K562 (cell line): ENCODE data around the gene ATP13A4. TPM values are rescaled to one million over a fixed set of nuclear protein-coding genes. Genes with fewer than 3 reads are reported as not detected.

Experiments used
- ATAC-seq: fragments of 200-7000 bp; cut with Tn5 transposase; 3 replicates; pipeline ENCODE4 v1.9.1; 2020; ENCODE audit warnings: moderate library complexity
- BruUV-seq: library from RNA; stranded (reverse); fragments of 400-500 nt; replicated peaks from 2 replicates; lab custom pipeline; 2021; lab: Mats Ljungman, UMichigan
- CTCF ChIA-PET: fragments of 300-600 bp; formaldehyde crosslinking; extraction: SDS; loops from one replicate; lab custom pipeline; 2021; ENCODE audit warnings: low intra/inter-chr PET ratio; lab: Yijun Ruan, JAX
- POLR2A ChIA-PET: fragments of 300-600, 350-650 bp; sonication (Branson Sonifier 250); formaldehyde crosslinking; extraction: SDS; loops from one replicate; lab custom pipeline; 2021; ENCODE audit warnings: antibody characterized with exemption, inconsistent platforms; lab: Yijun Ruan, JAX
- DNase-seq, 4 experiments: peaks; one replicate each; pipeline versions ENCODE4 v3.0.0 to v3.0.0-alpha.2; 2011 to 2018; ENCODE audit warnings: low spot score in 3 of 4, mixed read lengths in 3 of 4; ENCODE audit errors: extremely low read depth in 1 of 4
- FAIRE-seq: peaks from 2 replicates; lab custom pipeline; 2011; peaks lifted over from hg19 to GRCh38; lab: Jason Lieb, UNC
- H2AFZ ChIP-seq: 2 replicates; pipeline ENCODE4 v1.6.0; 2011; ENCODE audit warnings: low read depth, low read length, control low read depth, inconsistent platforms
- H3K27ac ChIP-seq: fragments of 200-600 bp; 3 replicates; pipeline ENCODE4 v1.8.0; 2011; ENCODE audit warnings: low read depth, mild to moderate bottlenecking, control low read depth, inconsistent platforms, low read length, moderate library complexity, mixed read lengths; ENCODE audit errors: extremely low read depth
- H3K27me3 ChIP-seq, 2 experiments: fragments of 300-600 bp in 1 of 2; 2 replicates in 1 of 2; 3 replicates in 1 of 2; pipeline versions ENCODE4 v1.6.0 to v1.8.0; 2011; ENCODE audit warnings: inconsistent platforms in 2 of 2, low read length in 2 of 2, mild to moderate bottlenecking in 1 of 2, mixed read lengths in 1 of 2, moderate library complexity in 1 of 2; ENCODE audit not compliant: control insufficient read depth in 2 of 2, insufficient read depth in 2 of 2
- H3K36me3 ChIP-seq: fragments of 300-600 bp; 3 replicates; pipeline ENCODE4 v1.8.0; 2011; ENCODE audit warnings: mild to moderate bottlenecking, low read length, inconsistent platforms; ENCODE audit not compliant: control insufficient read depth, insufficient read depth
- H3K4me1 ChIP-seq, 2 experiments: fragments of 200-600 bp in 1 of 2; replicated peaks in 1 of 2; 2 replicates in 1 of 2; 3 replicates in 1 of 2; pipeline versions ENCODE4 v1.5.1 to v1.8.0; 2011; ENCODE audit warnings: inconsistent platforms in 2 of 2, low read length in 2 of 2, mild to moderate bottlenecking in 1 of 2, mixed read lengths in 1 of 2, moderate library complexity in 1 of 2; ENCODE audit not compliant: control insufficient read depth in 2 of 2, insufficient read depth in 2 of 2
- H3K4me2 ChIP-seq: 2 replicates; pipeline ENCODE4 v1.6.1; 2011; ENCODE audit warnings: low read length, control low read depth, inconsistent platforms, mixed read lengths; ENCODE audit not compliant: insufficient read depth
- H3K4me3 ChIP-seq: fragments of 200-600 bp; sonication (generic), shearing (Covaris generic); 2 replicates; pipeline ENCODE4 v1.5.1; 2016; ENCODE audit warnings: control low read depth, inconsistent platforms
- H3K79me2 ChIP-seq: fragments of 200-600 bp; 3 replicates; pipeline ENCODE4 v1.8.0; 2011; ENCODE audit warnings: low read length, inconsistent platforms; ENCODE audit not compliant: control insufficient read depth, insufficient read depth
- H3K9ac ChIP-seq, 2 experiments: 2 replicates each; pipeline versions ENCODE4 v1.6.0 to v1.6.1; 2011; ENCODE audit warnings: low read depth in 2 of 2, low read length in 2 of 2, control low read depth in 1 of 2, inconsistent platforms in 1 of 2, mild to moderate bottlenecking in 1 of 2, mixed read lengths in 1 of 2; ENCODE audit not compliant: insufficient read depth in 1 of 2
- H3K9me1 ChIP-seq: one replicate; pipeline ENCODE4 v1.6.0; 2011; ENCODE audit warnings: inconsistent platforms, mild to moderate bottlenecking, low read length, moderate library complexity; ENCODE audit not compliant: control insufficient read depth, insufficient read depth
- H3K9me3 ChIP-seq: replicated peaks from 2 replicates; pipeline ENCODE4 v1.5.1; 2011; ENCODE audit warnings: low read depth, low read length, inconsistent platforms; ENCODE audit not compliant: control insufficient read depth, insufficient read depth
- H4K20me1 ChIP-seq: replicated peaks from 2 replicates; pipeline ENCODE4 v1.6.1; 2011; ENCODE audit warnings: low read length, inconsistent platforms, mixed read lengths; ENCODE audit not compliant: control insufficient read depth, insufficient read depth
- JUND ChIP-seq, 2 experiments: IDR thresholded peaks; 2 replicates in 1 of 2; 3 replicates in 1 of 2; pipeline ENCODE4 v1.6.1; 2011; ENCODE audit warnings: borderline replicate concordance in 2 of 2, low read depth in 2 of 2, low read length in 2 of 2, improper control_type of control experiment in 1 of 2, missing biosample characterization in 1 of 2, missing genetic modification characterization in 1 of 2, missing genetic modification reagents in 1 of 2
- ZBTB17 ChIP-seq: fragments of 450-650 bp; formaldehyde crosslinking; IDR thresholded peaks from 2 replicates; pipeline ENCODE4 v1.4.0; 2020; ENCODE audit warnings: mild to moderate bottlenecking
- ZFX ChIP-seq: sonication (generic); formaldehyde crosslinking; IDR thresholded peaks from 2 replicates; pipeline ENCODE4 v1.8.0; 2022; ENCODE audit warnings: mild to moderate bottlenecking, missing genetic modification reagents, moderate library complexity
- ZNF146 ChIP-seq: IDR thresholded peaks from one replicate; pipeline ENCODE4 v1.6.1; 2018; ENCODE audit warnings: missing compliant biosample characterization; ENCODE audit not compliant: unreplicated experiment
- WGBS: fragments of 100-300 bp; shearing (Covaris generic); methylation state at CpG from one replicate; pipeline ENCODE4 v1.1.6; 2016; ENCODE audit warnings: low coverage, mixed read lengths; ENCODE audit not compliant: insufficient coverage; ENCODE audit errors: missing lambda C conversion rate; 5-methylcytosine and 5-hydroxymethylcytosine counted together
- in situ Hi-C: fragments of 300-500 bp; cut with MboI; formaldehyde crosslinking; loops from 4 replicates; pipeline ENCODE4 v1.15.0; 2018; ENCODE audit warnings: inconsistent platforms, mixed read lengths
- intact Hi-C: fragments of 100-400 bp; cut with micrococcal nuclease; formaldehyde crosslinking; loops from 2 replicates; pipeline ENCODE4 v1.14.2; 2022
- polyA plus RNA-seq, 8 experiments: library from polyadenylated mRNA; depleted of rRNA in 4 of 8; stranded (reverse) in 5 of 8; unstranded in 3 of 8; fragments of >200 nt; fragmentation: Nextera tagmentation in 2 of 8; fragmentation: Illumina TruSeq in 1 of 8; extraction: Ambion mirVana in 2 of 8; extraction: Trizol in 1 of 8; gene quantifications; 2 replicates each; pipeline versions ENCODE4 v1.2.1 to v1.2.3, GENCODE V29; 2011 to 2014; ENCODE audit warnings: inconsistent platforms in 1 of 8, missing spikeins in 1 of 8
- total RNA-seq, 7 experiments: library from RNA; depleted of rRNA in 6 of 7; stranded (reverse); fragments of >200 nt in 6 of 7; fragmentation: Illumina TruSeq in 2 of 7; extraction: Trizol in 2 of 7; gene quantifications; 2 replicates each; pipeline versions ENCODE4 v1.2.1 to v1.2.3, GENCODE V29; 2011 to 2021; ENCODE audit warnings: low replicate concordance in 1 of 7
- TF ChIP-seq, protein P1 (sequence below): fragments of 450-650 bp; IDR thresholded peaks from 2 replicates; pipeline ENCODE4 v1.6.1; 2018; ENCODE audit not compliant: partially characterized antibody
- TF ChIP-seq, protein P2 (sequence below), 2 experiments: fragments of 450-650 bp in 1 of 2; sonication (generic) in 1 of 2; formaldehyde crosslinking in 1 of 2; IDR thresholded peaks; 2 replicates each; pipeline versions ENCODE4 v1.7.1 to v1.9.0; 2016 to 2022; ENCODE audit warnings: inconsistent platforms in 1 of 2, mild to moderate bottlenecking in 1 of 2, missing genetic modification reagents in 1 of 2

Gene ATP13A4
- total and polyA plus RNA-seq, 9 of the 15 experiments (the other 6 are each of a cell fraction or from before 2014, with no cell fraction given), result 0.03 to 0.14 (median 0.07) TPM; not detected in 6

DNA sequence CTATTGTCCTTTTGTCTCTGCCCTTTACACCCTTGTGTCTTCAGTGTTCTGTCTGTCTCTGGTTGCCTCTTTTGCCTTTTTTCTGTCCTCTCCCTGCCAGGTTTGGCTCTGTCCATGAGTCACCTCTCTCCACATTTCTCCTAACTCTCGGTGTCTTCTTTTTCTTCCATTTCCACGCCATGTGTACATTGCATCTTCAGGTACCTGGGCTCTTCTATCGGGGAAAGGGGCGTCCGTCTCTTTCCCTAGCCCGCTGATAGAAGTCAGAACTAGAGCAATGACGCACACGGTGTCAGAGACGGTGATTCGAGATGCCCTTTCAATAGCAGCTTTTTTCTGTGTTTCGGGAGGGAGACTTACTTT, 39.0 kb upstream of the ATP13A4 start:
- H2AFZ ChIP-seq, result peak overlapping the region; percentile 98
- in situ Hi-C loops (no loop called here), intact Hi-C loops (loop anchor here (1.0 to 10.0 kb wide), 4 partner anchors 67 to 731 kb away; no protein-coding TSS in a partner anchor)
- ATAC-seq (peak; percentile 52), DNase-seq (peak; percentile 31 to 58 (median 38)), FAIRE-seq (peak; percentile 46)
- POLR2A ChIA-PET, result interaction anchor here (1.1 kb wide), 1 partner anchor 29 kb away, joined by 3 read pairs; no protein-coding TSS in a partner anchor
- peak overlapping the region; percentile 80 for H3K4me3 ChIP-seq
- no peaks in the 10 kb centered on the region for H3K27me3 ChIP-seq
- H3K4me1 ChIP-seq, result peaks cover 5 to 28% of the 10 kb centered on the region in 2 experiments
- peak overlapping the region; percentile 84 for H3K27ac ChIP-seq
- 2% methylated on average over 11 of the region's 11 CpGs for WGBS
- H3K79me2 ChIP-seq, result peaks cover 57% of the 10 kb centered on the region
- H3K9me3 ChIP-seq, result no peaks in the 10 kb centered on the region
- peaks cover 3% of the 10 kb centered on the region for H3K9me1 ChIP-seq
- H3K36me3 ChIP-seq, result peaks cover 24% of the 10 kb centered on the region; the same call in 2 of the 3 replicates
- H3K9ac ChIP-seq, result peak overlapping the region; percentile 86 to 95
- peak overlapping the region; percentile 86 for H3K4me2 ChIP-seq
- CTCF ChIA-PET, result no interaction called here
- BruUV-seq, result no TSS peak
- H4K20me1 ChIP-seq, result peaks cover 5% of the 10 kb centered on the region
- TF ChIP-seq ZFX (CRISPR knock-in tag) (no peak), JUND (IDR thresholded peaks at IDR 0.05; ENCODE audit: borderline replicate concordance, low read depth, low read length) (no peak), JUND (tag; IDR thresholded peaks at IDR 0.05; ENCODE audit: borderline replicate concordance, low read depth, low read length) (no peak), ZNF146 (CRISPR knock-in tag) (no peak), ZBTB17 (no peak)
- TF ChIP-seq, protein P1, sequence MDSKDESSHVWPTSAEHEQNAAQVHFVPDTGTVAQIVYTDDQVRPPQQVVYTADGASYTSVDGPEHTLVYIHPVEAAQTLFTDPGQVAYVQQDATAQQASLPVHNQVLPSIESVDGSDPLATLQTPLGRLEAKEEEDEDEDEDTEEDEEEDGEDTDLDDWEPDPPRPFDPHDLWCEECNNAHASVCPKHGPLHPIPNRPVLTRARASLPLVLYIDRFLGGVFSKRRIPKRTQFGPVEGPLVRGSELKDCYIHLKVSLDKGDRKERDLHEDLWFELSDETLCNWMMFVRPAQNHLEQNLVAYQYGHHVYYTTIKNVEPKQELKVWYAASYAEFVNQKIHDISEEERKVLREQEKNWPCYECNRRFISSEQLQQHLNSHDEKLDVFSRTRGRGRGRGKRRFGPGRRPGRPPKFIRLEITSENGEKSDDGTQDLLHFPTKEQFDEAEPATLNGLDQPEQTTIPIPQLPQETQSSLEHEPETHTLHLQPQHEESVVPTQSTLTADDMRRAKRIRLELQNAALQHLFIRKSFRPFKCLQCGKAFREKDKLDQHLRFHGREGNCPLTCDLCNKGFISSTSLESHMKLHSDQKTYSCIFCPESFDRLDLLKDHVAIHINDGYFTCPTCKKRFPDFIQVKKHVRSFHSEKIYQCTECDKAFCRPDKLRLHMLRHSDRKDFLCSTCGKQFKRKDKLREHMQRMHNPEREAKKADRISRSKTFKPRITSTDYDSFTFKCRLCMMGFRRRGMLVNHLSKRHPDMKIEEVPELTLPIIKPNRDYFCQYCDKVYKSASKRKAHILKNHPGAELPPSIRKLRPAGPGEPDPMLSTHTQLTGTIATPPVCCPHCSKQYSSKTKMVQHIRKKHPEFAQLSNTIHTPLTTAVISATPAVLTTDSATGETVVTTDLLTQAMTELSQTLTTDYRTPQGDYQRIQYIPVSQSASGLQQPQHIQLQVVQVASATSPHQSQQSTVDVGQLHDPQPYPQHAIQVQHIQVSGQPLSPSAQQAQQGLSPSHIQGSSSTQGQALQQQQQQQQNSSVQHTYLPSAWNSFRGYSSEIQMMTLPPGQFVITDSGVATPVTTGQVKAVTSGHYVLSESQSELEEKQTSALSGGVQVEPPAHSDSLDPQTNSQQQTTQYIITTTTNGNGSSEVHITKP, result peak; percentile 58
- TF ChIP-seq, protein P2, sequence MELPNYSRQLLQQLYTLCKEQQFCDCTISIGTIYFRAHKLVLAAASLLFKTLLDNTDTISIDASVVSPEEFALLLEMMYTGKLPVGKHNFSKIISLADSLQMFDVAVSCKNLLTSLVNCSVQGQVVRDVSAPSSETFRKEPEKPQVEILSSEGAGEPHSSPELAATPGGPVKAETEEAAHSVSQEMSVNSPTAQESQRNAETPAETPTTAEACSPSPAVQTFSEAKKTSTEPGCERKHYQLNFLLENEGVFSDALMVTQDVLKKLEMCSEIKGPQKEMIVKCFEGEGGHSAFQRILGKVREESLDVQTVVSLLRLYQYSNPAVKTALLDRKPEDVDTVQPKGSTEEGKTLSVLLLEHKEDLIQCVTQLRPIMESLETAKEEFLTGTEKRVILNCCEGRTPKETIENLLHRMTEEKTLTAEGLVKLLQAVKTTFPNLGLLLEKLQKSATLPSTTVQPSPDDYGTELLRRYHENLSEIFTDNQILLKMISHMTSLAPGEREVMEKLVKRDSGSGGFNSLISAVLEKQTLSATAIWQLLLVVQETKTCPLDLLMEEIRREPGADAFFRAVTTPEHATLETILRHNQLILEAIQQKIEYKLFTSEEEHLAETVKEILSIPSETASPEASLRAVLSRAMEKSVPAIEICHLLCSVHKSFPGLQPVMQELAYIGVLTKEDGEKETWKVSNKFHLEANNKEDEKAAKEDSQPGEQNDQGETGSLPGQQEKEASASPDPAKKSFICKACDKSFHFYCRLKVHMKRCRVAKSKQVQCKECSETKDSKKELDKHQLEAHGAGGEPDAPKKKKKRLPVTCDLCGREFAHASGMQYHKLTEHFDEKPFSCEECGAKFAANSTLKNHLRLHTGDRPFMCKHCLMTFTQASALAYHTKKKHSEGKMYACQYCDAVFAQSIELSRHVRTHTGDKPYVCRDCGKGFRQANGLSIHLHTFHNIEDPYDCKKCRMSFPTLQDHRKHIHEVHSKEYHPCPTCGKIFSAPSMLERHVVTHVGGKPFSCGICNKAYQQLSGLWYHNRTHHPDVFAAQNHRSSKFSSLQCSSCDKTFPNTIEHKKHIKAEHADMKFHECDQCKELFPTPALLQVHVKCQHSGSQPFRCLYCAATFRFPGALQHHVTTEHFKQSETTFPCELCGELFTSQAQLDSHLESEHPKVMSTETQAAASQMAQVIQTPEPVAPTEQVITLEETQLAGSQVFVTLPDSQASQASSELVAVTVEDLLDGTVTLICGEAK (IDR thresholded peaks at IDR 0.05), result no peak
- TF ChIP-seq, protein P2 (CRISPR knock-in tag; IDR thresholded peaks at IDR 0.05), result no peak
